ENCODE measurements around the gene ADPGK. TPM values are rescaled to one million over a fixed set of nuclear protein-coding genes. Genes with fewer than 3 reads are reported as not detected.

The ADPGK gene
- total RNA-seq = 51.5 and 74.7 TPM in 2 replicates

- DNase-seq (ENCODE audit: low read depth) = peak; percentile 93
- TF ChIP-seq, protein P1, sequence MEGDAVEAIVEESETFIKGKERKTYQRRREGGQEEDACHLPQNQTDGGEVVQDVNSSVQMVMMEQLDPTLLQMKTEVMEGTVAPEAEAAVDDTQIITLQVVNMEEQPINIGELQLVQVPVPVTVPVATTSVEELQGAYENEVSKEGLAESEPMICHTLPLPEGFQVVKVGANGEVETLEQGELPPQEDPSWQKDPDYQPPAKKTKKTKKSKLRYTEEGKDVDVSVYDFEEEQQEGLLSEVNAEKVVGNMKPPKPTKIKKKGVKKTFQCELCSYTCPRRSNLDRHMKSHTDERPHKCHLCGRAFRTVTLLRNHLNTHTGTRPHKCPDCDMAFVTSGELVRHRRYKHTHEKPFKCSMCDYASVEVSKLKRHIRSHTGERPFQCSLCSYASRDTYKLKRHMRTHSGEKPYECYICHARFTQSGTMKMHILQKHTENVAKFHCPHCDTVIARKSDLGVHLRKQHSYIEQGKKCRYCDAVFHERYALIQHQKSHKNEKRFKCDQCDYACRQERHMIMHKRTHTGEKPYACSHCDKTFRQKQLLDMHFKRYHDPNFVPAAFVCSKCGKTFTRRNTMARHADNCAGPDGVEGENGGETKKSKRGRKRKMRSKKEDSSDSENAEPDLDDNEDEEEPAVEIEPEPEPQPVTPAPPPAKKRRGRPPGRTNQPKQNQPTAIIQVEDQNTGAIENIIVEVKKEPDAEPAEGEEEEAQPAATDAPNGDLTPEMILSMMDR (IDR thresholded peaks at IDR 0.05; ENCODE audit: insufficient read depth, low read depth, low read length) = peak; percentile 55
- peak within 1 kb of the TSS; percentile 96 for H3K4me3 ChIP-seq (ENCODE audit: low read depth, low read length)
These were observed at the start of gene ADPGK for GRCh38 chr15:72783640-72784455. Gene ADPGK (minus strand): TSS chr15:72783758. CDS start chr15:72783691, 67 bp downstream.

- TF ChIP-seq, protein P1 (IDR thresholded peaks at IDR 0.05; ENCODE audit: insufficient read depth, low read depth, low read length) = no peak
- no peak for DNase-seq (ENCODE audit: low read depth)
- no peak overlapping the region for H3K4me3 ChIP-seq (ENCODE audit: low read depth, low read length)
These were observed 43.7 kb upstream of the ADPGK start for GRCh38 chr15:72827226-72827625.

DNA sequence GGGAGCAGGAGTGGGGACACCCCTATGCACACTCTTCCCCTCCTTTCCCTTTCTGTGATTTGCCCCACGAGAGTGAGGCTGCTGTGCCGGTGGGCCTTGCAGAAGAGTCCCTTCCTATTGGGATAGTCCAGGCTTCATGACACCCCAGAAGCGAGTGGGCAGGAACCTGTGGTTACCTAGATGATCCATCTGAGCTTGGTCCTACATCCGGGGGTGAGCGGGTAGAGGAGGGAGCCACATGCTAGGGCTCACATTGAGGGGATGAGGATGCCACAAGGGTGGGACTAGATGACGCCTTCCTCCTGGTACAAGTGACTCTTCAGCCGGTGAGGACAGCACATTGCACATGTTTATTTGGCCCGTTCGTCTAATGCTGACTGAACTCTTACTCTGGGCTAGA, 43.1 kb upstream of the ADPGK start:
- no peak overlapping the region for H3K4me3 ChIP-seq (ENCODE audit: low read depth, low read length)
- TF ChIP-seq, protein P1 (IDR thresholded peaks at IDR 0.05; ENCODE audit: insufficient read depth, low read depth, low read length) = no peak
- DNase-seq (ENCODE audit: low read depth) = no peak

DNA sequence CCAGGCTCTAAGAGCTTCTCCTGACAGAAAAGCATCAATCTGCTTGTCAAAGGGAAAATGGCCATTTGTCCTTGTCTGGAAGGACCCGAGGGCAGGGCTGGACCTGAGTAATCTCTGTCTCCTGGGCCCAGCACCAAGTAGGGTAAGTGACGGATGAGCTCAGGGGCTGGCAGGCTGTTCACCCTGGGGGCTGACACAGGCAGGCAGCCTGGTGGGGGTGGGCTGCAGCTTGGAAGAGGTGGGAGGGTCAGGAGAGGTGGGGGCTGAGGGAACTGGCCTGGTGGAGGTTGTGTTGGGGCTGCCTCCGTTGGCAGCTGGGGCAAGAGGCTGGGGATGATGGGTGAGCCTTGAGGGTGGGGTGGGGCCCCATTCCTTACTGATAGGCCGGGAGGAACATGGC, 42.3 kb upstream of the ADPGK start:
- no peak overlapping the region for H3K4me3 ChIP-seq (ENCODE audit: low read depth, low read length)
- DNase-seq (ENCODE audit: low read depth) = no peak
- TF ChIP-seq, protein P1 (IDR thresholded peaks at IDR 0.05; ENCODE audit: insufficient read depth, low read depth, low read length) = no peak

- TF ChIP-seq, protein P1 (IDR thresholded peaks at IDR 0.05; ENCODE audit: insufficient read depth, low read depth, low read length) = no peak
- H3K4me3 ChIP-seq (ENCODE audit: low read depth, low read length) = no peak overlapping the region
- DNase-seq (ENCODE audit: low read depth) = no peak
These were observed 41.2 kb upstream of the ADPGK start for GRCh38 chr15:72824781-72825180.

DNA sequence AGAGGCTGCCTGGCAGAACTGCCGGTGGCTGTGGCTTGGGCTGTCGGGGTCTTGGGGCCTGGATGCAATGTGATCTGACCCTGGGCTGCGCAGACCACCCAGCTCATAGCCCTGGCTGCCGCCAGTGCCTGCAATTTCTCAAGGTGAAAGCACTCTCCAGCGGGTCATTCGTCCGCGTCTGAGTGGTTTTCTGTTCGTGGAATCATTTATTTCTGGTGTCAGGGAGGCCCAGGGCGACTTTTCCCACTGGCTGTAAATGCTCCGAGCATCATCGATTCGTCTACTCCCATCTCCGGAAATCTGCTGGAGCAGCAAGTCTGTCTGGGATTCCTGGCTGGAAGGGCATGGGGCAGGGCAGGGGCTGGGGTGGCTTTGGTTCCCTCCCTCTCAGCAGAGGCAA, 40.6 kb upstream of the ADPGK start:
- no peak for DNase-seq (ENCODE audit: low read depth)
- TF ChIP-seq, protein P1 (IDR thresholded peaks at IDR 0.05; ENCODE audit: insufficient read depth, low read depth, low read length) = no peak
- no peak overlapping the region for H3K4me3 ChIP-seq (ENCODE audit: low read depth, low read length)
